ENCODE data around the gene SREK1IP1. TPM values are rescaled to one million over a fixed set of nuclear protein-coding genes. Genes with fewer than 3 reads are reported as not detected.

SREK1IP1 gene
- total RNA-seq, 4 donors from 2014 or later: 8.3 to 13.2 (median 9.7) TPM

GRCh38 chr5:64766941-64767340 is 1.6 kb downstream of the SREK1IP1 start:
- DNase-seq (ENCODE audit: low spot score): no peak
- ATAC-seq (ENCODE audit: low FRiP score): no peak
- no peak for TF ChIP-seq CTCF (IDR thresholded peaks at IDR 0.05)

- TF ChIP-seq CTCF (IDR thresholded peaks at IDR 0.05): no peak
- ATAC-seq (ENCODE audit: low FRiP score) (no peak), DNase-seq (ENCODE audit: low spot score) (no peak)
Observed at GRCh38 chr5:64765804-64766504, 2.5 kb downstream of the SREK1IP1 start.

- DNase-seq (ENCODE audit: low spot score) (no peak), ATAC-seq (ENCODE audit: low FRiP score) (no peak)
- TF ChIP-seq CTCF (IDR thresholded peaks at IDR 0.05): no peak
Observed at GRCh38 chr5:64763948-64764503, 4.5 kb downstream of the SREK1IP1 start.

- ATAC-seq (ENCODE audit: low FRiP score): no peak
- no peak for TF ChIP-seq CTCF (IDR thresholded peaks at IDR 0.05)
- no peak for DNase-seq (ENCODE audit: low spot score)
Observed at GRCh38 chr5:64759960-64760660, 8.4 kb downstream of the SREK1IP1 start.

- ATAC-seq (ENCODE audit: low FRiP score) (no peak), DNase-seq (ENCODE audit: low spot score) (no peak)
- TF ChIP-seq CTCF (IDR thresholded peaks at IDR 0.05): no peak
Observed at GRCh38 chr5:64758901-64759300, 9.6 kb downstream of the SREK1IP1 start.

GRCh38 chr5:64754066-64754465 is 14.4 kb downstream of the SREK1IP1 start:
- no peak for TF ChIP-seq CTCF (IDR thresholded peaks at IDR 0.05)
- ATAC-seq (ENCODE audit: low FRiP score) (no peak), DNase-seq (ENCODE audit: low spot score) (no peak)
